Inflammatory macrophage (primary cell): ENCODE results near the gene BEND3.
"Not testable (repeated sequence)": the region's sequence is repeated elsewhere in the genome, so short reads cannot be mapped to it uniquely, and the experiment has no call there.

ENCODE experiments used
- DNase-seq, 2 donors: peaks; one replicate each; pipeline ENCODE4 v3.0.0-alpha.2; 2020 to 2022

The BEND3 gene

GRCh38 chr6:107030151-107030550 lies 85.2 kb downstream of the BEND3 start:
- DNase-seq: no peak

GRCh38 chr6:107026965-107027364 lies 88.3 kb downstream of the BEND3 start:
- DNase-seq: no peak

DNA sequence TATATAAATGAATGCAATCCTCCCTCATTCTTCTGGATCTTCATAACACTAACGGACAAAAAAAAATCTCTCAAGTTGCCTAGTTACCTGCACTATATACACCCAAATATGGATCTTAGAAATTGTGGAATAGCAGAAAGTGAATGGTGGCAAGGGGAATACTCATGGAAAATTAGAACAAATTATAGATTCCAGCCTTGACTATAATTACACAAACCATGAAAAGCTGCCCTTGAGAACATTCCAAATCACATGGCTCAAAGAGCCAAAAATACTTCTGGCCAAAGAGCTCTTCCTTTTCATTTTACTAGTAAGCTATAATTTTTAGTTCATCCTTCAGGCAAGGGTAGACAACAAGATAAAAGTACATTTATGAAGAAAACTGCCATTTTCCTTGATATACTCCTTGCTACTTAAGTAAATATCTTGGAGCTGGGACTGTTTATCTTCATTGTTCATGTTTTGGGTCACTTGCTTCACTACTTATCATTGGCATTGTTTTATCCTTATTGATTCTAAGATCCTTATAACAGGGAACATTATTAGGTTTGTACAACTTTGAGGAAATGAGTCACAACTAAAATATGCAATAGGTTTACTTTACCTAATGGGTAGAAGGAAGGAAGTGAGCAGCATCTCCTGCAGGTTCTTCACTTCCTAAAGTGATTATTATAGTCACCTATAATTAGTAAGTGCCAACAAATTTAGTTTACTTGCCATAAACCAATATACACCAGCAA lies 93.7 kb downstream of the BEND3 start:
- DNase-seq: no peak

GRCh38 chr6:107020239-107020638 lies 95.1 kb downstream of the BEND3 start:
- no peak for DNase-seq

- not testable (repeated sequence) for DNase-seq
Measured at GRCh38 chr6:107019628-107020027, 95.7 kb downstream of the BEND3 start.

DNA sequence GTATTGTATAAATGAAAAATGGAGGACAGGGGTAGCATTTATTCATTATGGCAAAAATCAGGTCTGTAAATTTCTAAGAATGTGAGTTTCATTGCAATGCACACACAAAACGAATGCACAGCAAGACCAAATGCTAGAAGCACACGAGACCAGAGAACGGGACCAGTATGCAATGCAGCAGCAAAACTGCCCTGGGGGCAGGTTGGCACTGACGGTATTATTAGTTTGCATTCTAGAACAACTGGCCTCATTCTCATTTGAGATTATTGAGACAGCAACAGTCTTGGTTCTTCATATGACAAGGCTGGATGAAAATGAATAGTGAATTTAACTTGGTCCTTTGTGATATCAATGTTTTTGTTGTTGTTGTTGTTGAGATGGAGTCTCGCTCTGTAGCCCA lies 96.3 kb downstream of the BEND3 start:
- DNase-seq: no peak
